GM23338 (cell line): ENCODE measurements around the gene MYPOP. TPM values are rescaled to one million over a fixed set of nuclear protein-coding genes. Genes with fewer than 3 reads are reported as not detected.

Experiments used
- EZH2phosphoT487 ChIP-seq: fragments of 200-600 bp; sonication (generic); IDR thresholded peaks from one replicate; pipeline ENCODE4 v1.8.1; 2018; ENCODE audit warnings: antibody characterized with exemption; ENCODE audit not compliant: unreplicated experiment
- ZNF331 ChIP-seq: fragments of 250-450 bp; sonication (Bioruptor Pico); IDR thresholded peaks from 2 replicates; pipeline ENCODE4 v1.5.0; 2020; ENCODE audit warnings: low read depth, mild to moderate bottlenecking, moderate library complexity
- polyA plus RNA-seq: library from polyadenylated mRNA; unstranded; fragments of >200 nt; fragmentation: Nextera tagmentation; extraction: Ambion mirVana; gene quantifications from 2 replicates; pipeline ENCODE4 v1.2.1, GENCODE V29; 2016
- total RNA-seq: library from RNA; depleted of rRNA; stranded (reverse); fragments of >200 nt; shearing (Covaris generic); gene quantifications from 2 replicates; pipeline ENCODE4 v1.2.3, GENCODE V29; 2014
- TF ChIP-seq, protein P1 (sequence below): fragments of 250-450 bp; sonication (Bioruptor Pico); IDR thresholded peaks from 2 replicates; pipeline ENCODE4 v1.5.0; 2020; ENCODE audit warnings: mild to moderate bottlenecking, moderate library complexity
- TF ChIP-seq, protein P2 (sequence below): IDR thresholded peaks from one replicate; pipeline ENCODE4 v1.6.1; 2018; ENCODE audit warnings: antibody characterized with exemption; ENCODE audit not compliant: unreplicated experiment
- TF ChIP-seq, protein P3 (sequence below): IDR thresholded peaks from 2 replicates; pipeline ENCODE4 v1.6.1; 2016; ENCODE audit warnings: antibody characterized with exemption

The MYPOP gene
- total and polyA plus RNA-seq, 2 experiments from 2014 or later: 3.0 to 6.9 TPM

DNA sequence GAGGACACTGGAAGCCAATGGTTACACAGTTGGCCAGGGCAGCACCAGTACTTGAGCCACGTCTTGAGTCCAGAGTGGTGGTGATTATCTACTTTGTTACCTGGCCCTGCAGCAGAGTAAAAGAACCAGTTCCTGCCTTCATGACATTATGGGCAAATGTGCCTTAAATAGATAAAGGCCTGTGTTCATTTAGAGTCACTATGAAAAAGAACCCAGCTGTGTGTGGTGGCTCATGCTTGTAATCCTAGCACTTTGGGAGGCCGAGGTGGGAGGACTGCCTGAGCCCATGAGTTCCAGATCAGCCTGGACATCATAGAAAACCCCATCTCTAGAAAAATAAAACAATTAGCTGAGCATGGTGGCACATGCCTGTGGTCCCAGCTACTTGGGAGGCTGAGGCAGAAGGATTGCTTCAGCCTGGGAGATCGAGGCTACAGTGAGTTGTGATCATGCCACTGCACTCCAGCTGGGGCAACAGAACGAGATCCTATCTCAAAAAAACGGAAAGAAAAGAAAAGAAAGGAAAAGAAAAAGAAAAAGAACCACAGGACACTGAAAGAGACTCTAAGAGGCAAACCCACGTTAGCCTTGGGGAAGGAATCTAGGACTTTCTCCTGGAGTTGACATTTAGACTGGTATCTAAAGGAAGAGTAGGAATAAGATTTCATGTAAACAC, 13.1 kb downstream of the MYPOP start (continued):
- TF ChIP-seq, protein P1, sequence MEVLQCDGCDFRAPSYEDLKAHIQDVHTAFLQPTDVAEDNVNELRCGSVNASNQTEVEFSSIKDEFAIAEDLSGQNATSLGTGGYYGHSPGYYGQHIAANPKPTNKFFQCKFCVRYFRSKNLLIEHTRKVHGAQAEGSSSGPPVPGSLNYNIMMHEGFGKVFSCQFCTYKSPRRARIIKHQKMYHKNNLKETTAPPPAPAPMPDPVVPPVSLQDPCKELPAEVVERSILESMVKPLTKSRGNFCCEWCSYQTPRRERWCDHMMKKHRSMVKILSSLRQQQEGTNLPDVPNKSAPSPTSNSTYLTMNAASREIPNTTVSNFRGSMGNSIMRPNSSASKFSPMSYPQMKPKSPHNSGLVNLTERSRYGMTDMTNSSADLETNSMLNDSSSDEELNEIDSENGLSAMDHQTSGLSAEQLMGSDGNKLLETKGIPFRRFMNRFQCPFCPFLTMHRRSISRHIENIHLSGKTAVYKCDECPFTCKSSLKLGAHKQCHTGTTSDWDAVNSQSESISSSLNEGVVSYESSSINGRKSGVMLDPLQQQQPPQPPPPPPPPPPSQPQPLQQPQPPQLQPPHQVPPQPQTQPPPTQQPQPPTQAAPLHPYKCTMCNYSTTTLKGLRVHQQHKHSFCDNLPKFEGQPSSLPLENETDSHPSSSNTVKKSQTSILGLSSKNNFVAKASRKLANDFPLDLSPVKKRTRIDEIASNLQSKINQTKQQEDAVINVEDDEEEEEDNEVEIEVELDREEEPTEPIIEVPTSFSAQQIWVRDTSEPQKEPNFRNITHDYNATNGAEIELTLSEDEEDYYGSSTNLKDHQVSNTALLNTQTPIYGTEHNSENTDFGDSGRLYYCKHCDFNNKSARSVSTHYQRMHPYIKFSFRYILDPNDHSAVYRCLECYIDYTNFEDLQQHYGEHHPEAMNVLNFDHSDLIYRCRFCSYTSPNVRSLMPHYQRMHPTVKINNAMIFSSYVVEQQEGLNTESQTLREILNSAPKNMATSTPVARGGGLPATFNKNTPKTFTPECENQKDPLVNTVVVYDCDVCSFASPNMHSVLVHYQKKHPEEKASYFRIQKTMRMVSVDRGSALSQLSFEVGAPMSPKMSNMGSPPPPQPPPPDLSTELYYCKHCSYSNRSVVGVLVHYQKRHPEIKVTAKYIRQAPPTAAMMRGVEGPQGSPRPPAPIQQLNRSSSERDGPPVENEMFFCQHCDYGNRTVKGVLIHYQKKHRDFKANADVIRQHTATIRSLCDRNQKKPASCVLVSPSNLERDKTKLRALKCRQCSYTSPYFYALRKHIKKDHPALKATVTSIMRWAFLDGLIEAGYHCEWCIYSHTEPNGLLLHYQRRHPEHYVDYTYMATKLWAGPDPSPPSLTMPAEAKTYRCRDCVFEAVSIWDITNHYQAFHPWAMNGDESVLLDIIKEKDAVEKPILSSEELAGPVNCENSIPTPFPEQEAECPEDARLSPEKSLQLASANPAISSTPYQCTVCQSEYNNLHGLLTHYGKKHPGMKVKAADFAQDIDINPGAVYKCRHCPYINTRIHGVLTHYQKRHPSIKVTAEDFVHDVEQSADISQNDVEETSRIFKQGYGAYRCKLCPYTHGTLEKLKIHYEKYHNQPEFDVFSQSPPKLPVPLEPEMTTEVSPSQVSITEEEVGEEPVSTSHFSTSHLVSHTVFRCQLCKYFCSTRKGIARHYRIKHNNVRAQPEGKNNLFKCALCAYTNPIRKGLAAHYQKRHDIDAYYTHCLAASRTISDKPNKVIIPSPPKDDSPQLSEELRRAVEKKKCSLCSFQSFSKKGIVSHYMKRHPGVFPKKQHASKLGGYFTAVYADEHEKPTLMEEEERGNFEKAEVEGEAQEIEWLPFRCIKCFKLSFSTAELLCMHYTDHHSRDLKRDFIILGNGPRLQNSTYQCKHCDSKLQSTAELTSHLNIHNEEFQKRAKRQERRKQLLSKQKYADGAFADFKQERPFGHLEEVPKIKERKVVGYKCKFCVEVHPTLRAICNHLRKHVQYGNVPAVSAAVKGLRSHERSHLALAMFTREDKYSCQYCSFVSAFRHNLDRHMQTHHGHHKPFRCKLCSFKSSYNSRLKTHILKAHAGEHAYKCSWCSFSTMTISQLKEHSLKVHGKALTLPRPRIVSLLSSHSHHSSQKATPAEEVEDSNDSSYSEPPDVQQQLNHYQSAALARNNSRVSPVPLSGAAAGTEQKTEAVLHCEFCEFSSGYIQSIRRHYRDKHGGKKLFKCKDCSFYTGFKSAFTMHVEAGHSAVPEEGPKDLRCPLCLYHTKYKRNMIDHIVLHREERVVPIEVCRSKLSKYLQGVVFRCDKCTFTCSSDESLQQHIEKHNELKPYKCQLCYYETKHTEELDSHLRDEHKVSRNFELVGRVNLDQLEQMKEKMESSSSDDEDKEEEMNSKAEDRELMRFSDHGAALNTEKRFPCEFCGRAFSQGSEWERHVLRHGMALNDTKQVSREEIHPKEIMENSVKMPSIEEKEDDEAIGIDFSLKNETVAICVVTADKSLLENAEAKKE (CRISPR knock-in tag): no peak
- TF ChIP-seq, protein P2, sequence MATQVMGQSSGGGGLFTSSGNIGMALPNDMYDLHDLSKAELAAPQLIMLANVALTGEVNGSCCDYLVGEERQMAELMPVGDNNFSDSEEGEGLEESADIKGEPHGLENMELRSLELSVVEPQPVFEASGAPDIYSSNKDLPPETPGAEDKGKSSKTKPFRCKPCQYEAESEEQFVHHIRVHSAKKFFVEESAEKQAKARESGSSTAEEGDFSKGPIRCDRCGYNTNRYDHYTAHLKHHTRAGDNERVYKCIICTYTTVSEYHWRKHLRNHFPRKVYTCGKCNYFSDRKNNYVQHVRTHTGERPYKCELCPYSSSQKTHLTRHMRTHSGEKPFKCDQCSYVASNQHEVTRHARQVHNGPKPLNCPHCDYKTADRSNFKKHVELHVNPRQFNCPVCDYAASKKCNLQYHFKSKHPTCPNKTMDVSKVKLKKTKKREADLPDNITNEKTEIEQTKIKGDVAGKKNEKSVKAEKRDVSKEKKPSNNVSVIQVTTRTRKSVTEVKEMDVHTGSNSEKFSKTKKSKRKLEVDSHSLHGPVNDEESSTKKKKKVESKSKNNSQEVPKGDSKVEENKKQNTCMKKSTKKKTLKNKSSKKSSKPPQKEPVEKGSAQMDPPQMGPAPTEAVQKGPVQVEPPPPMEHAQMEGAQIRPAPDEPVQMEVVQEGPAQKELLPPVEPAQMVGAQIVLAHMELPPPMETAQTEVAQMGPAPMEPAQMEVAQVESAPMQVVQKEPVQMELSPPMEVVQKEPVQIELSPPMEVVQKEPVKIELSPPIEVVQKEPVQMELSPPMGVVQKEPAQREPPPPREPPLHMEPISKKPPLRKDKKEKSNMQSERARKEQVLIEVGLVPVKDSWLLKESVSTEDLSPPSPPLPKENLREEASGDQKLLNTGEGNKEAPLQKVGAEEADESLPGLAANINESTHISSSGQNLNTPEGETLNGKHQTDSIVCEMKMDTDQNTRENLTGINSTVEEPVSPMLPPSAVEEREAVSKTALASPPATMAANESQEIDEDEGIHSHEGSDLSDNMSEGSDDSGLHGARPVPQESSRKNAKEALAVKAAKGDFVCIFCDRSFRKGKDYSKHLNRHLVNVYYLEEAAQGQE: no peak
- TF ChIP-seq ZNF331 (CRISPR knock-in tag) (no peak), EZH2phosphoT487 (no peak)
- TF ChIP-seq, protein P3, sequence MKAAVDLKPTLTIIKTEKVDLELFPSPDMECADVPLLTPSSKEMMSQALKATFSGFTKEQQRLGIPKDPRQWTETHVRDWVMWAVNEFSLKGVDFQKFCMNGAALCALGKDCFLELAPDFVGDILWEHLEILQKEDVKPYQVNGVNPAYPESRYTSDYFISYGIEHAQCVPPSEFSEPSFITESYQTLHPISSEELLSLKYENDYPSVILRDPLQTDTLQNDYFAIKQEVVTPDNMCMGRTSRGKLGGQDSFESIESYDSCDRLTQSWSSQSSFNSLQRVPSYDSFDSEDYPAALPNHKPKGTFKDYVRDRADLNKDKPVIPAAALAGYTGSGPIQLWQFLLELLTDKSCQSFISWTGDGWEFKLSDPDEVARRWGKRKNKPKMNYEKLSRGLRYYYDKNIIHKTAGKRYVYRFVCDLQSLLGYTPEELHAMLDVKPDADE: no peak
